ENCODE measurements around the gene IFI30.
A peak's percentile ranks its signal among the peaks of the same experiment; 100 is the strongest.

- no peak for TF ChIP-seq CTCF (IDR thresholded peaks at IDR 0.05)
- TF ChIP-seq EP300 (IDR thresholded peaks at IDR 0.05) = peak in 1 of 4 donors; percentile 24
- peak; percentile 38 to 83 (median 64) for TF ChIP-seq POLR2AphosphoS5 (IDR thresholded peaks at IDR 0.05)
Observed at GRCh38 chr19:18205200-18205892, 31.7 kb downstream of the IFI30 start.
